AG04450 (cell line): ENCODE data around the gene STAP1. TPM values are rescaled to one million over a fixed set of nuclear protein-coding genes. Genes with fewer than 3 reads are reported as not detected.

ENCODE experiments used
- CTCF ChIA-PET: fragments of 300-600, 350-600 bp; formaldehyde crosslinking; extraction: SDS; loops from one replicate; lab custom pipeline; 2022; ENCODE audit warnings: antibody characterized with exemption, inconsistent platforms; lab: Charles Lee
- POLR2A ChIA-PET: fragments of 350-600 bp; formaldehyde crosslinking; extraction: SDS; loops from one replicate; lab custom pipeline; 2021; ENCODE audit warnings: antibody characterized with exemption, inconsistent platforms; lab: Yijun Ruan, JAX
- DNase-seq: peaks from one replicate; pipeline ENCODE4 v3.0.0-alpha.2; 2011; ENCODE audit warnings: low read depth, low spot score
- H3K27ac ChIP-seq: one replicate; pipeline ENCODE4 v1.5.1; 2012; ENCODE audit warnings: low read depth, low read length, control low read depth
- H3K27me3 ChIP-seq: one replicate; pipeline ENCODE4 v1.6.0; 2012; ENCODE audit warnings: low read length; ENCODE audit not compliant: control insufficient read depth, insufficient read depth
- H3K4me3 ChIP-seq: 2 replicates; pipeline ENCODE4 v1.5.1; 2011; ENCODE audit warnings: mild to moderate bottlenecking, low read depth, low read length, control low read depth
- H3K9me3 ChIP-seq: 2 replicates; pipeline ENCODE4 v1.5.1; 2012; ENCODE audit warnings: low read length; ENCODE audit not compliant: control insufficient read depth, insufficient read depth
- CTCF ChIP-seq: IDR thresholded peaks from 2 replicates; pipeline ENCODE4 v1.5.1; 2011; ENCODE audit warnings: low read depth, low read length, control low read depth, inconsistent platforms
- polyA plus RNA-seq: library from polyadenylated mRNA; depleted of rRNA; stranded (reverse); fragments of >200 nt; gene quantifications from 2 replicates; pipeline ENCODE4 v1.2.3, GENCODE V29; 2011

STAP1 gene
- polyA plus RNA-seq, 1 experiment = not detected

- POLR2A ChIA-PET = no interaction called here
- Histone ChIP-seq H3K4me3 (no peak overlapping the region), H3K27ac (no peak overlapping the region), H3K9me3 (no peaks in the 10 kb centered on the region), H3K27me3 (no peaks in the 10 kb centered on the region)
- no peak for TF ChIP-seq CTCF
- DNase-seq = no peak
- CTCF ChIA-PET = no interaction called here
These were observed 12.0 kb downstream of the STAP1 start for GRCh38 chr4:67570537-67570936.

- Histone ChIP-seq H3K9me3 (no peaks in the 10 kb centered on the region), H3K27me3 (no peaks in the 10 kb centered on the region), H3K27ac (no peak overlapping the region), H3K4me3 (no peak overlapping the region)
- no peak for TF ChIP-seq CTCF
- POLR2A ChIA-PET = no interaction called here
- CTCF ChIA-PET = no interaction called here
- no peak for DNase-seq
These were observed 13.4 kb downstream of the STAP1 start for GRCh38 chr4:67571975-67572374.

GRCh38 chr4:67573193-67573592, 14.7 kb downstream of the STAP1 start:
- no peak for TF ChIP-seq CTCF
- Histone ChIP-seq H3K4me3 (no peak overlapping the region), H3K9me3 (no peaks in the 10 kb centered on the region), H3K27me3 (no peaks in the 10 kb centered on the region), H3K27ac (no peak overlapping the region)
- DNase-seq = no peak
- POLR2A ChIA-PET = no interaction called here
- CTCF ChIA-PET = no interaction called here

GRCh38 chr4:67575232-67576058, 16.9 kb downstream of the STAP1 start:
- Histone ChIP-seq H3K9me3 (no peaks in the 10 kb centered on the region), H3K4me3 (no peak overlapping the region), H3K27ac (no peak overlapping the region), H3K27me3 (no peaks in the 10 kb centered on the region)
- no peak for DNase-seq
- ChIA-PET POLR2A (no interaction called here), CTCF (no interaction called here)
- TF ChIP-seq CTCF = no peak

GRCh38 chr4:67576059-67576466, 17.5 kb downstream of the STAP1 start:
- H3K4me3 ChIP-seq = no peak overlapping the region
- H3K27me3 ChIP-seq = no peaks in the 10 kb centered on the region
- H3K27ac ChIP-seq = no peak overlapping the region
- ChIA-PET POLR2A (no interaction called here), CTCF (no interaction called here)
- DNase-seq = no peak
- H3K9me3 ChIP-seq = no peaks in the 10 kb centered on the region
- no peak for TF ChIP-seq CTCF
